ENCODE results near the gene ATAD3C. TPM values are rescaled to one million over a fixed set of nuclear protein-coding genes. Genes with fewer than 3 reads are reported as not detected.
"Not testable (repeated sequence)": the region's sequence is repeated elsewhere in the genome, so short reads cannot be mapped to it uniquely, and the experiment has no call there.

ATAD3C gene
- total and polyA plus RNA-seq, 10 of the 15 experiments (the other 5 are each of a cell fraction or from before 2014, with no cell fraction given) = 0.03 to 3.1 (median 0.86) TPM

GRCh38 chr1:1428967-1429366 lies 20.5 kb upstream of the ATAD3C start:
- H3K27ac ChIP-seq (ENCODE audit: control insufficient read depth, insufficient read depth); H3K79me2 ChIP-seq (ENCODE audit: control insufficient read depth, insufficient read depth, low read length); H3K9me3 ChIP-seq (replicated peaks; ENCODE audit: control insufficient read depth, insufficient read depth, low read length); H4K20me1 ChIP-seq (ENCODE audit: control insufficient read depth, insufficient read depth); RAD21 ChIA-PET (ENCODE audit: unreplicated experiment); H3K27me3 ChIP-seq (replicated peaks in 1 of 2; ENCODE audit: control insufficient read depth in 2 of 2, insufficient read depth in 2 of 2, low read length in 1 of 2); in situ Hi-C loops (cut with MboI); H3K9ac ChIP-seq (ENCODE audit: control insufficient read depth, insufficient read depth, low read length); SMC1A ChIA-PET (ENCODE audit: uncharacterized antibody, unreplicated experiment); BruUV-seq (replicated peaks); H3K4me1 ChIP-seq (ENCODE audit: control insufficient read depth, insufficient read depth, low read length); DNase-seq (ENCODE audit: low read depth, low spot score); H3K4me2 ChIP-seq (ENCODE audit: control insufficient read depth, insufficient read depth); H3K36me3 ChIP-seq (ENCODE audit: control insufficient read depth in 2 of 2, insufficient read depth in 2 of 2, low read length in 1 of 2); H3K4me3 ChIP-seq; ATAC-seq; H2AFZ ChIP-seq (ENCODE audit: control insufficient read depth, low read depth, low read length); FAIRE-seq; intact Hi-C loops (cut with micrococcal nuclease; ENCODE audit: unreplicated experiment): not testable (repeated sequence)
- 59% methylated on average over 3 of the region's 6 CpGs for WGBS (ENCODE audit: insufficient coverage, insufficient replicate concordance, low lambda C conversion rate, missing lambda C conversion rate)
- CTCF ChIA-PET = interaction anchor here (0.6 to 1.7 kb wide), 4 partner anchors 9 to 29 kb away, joined by 3 to 5 read pairs (median 3); partner anchors contain the start of gene CCNL2
- POLR2A ChIA-PET = interaction anchor here (0.7 kb wide), 1 partner anchor 124 kb away, joined by 9 read pairs; no protein-coding TSS in a partner anchor

- intact Hi-C loops (cut with micrococcal nuclease; ENCODE audit: unreplicated experiment) (no loop called here), in situ Hi-C loops (cut with MboI) (no loop called here)
- 41% methylated on average over 6 of the region's 6 CpGs for WGBS (ENCODE audit: insufficient coverage, insufficient replicate concordance, low lambda C conversion rate, missing lambda C conversion rate)
- H3K27me3 ChIP-seq (replicated peaks in 1 of 2; ENCODE audit: control insufficient read depth in 2 of 2, insufficient read depth in 2 of 2, low read length in 1 of 2) = peaks cover 0 to 9% of the 10 kb centered on the region in 2 experiments; a peak in 3 of 4 replicates
- H3K4me1 ChIP-seq (ENCODE audit: control insufficient read depth, insufficient read depth, low read length) = peaks cover 10% of the 10 kb centered on the region
- H2AFZ ChIP-seq (ENCODE audit: control insufficient read depth, low read depth, low read length) = no peak overlapping the region
- no peak overlapping the region for H3K9ac ChIP-seq (ENCODE audit: control insufficient read depth, insufficient read depth, low read length)
- no peak for DNase-seq (ENCODE audit: low read depth, low spot score)
- H3K27ac ChIP-seq (ENCODE audit: control insufficient read depth, insufficient read depth) = no peak overlapping the region
- FAIRE-seq = no peak
- no TSS peak for BruUV-seq (replicated peaks)
- CTCF ChIA-PET = interaction anchor here (1.0 to 1.7 kb wide), 3 partner anchors 8 to 30 kb away, joined by 3 to 5 read pairs (median 3); partner anchors contain the start of gene CCNL2
- no peak for ATAC-seq
- no peaks in the 10 kb centered on the region for H3K36me3 ChIP-seq (ENCODE audit: control insufficient read depth in 2 of 2, insufficient read depth in 2 of 2, low read length in 1 of 2)
- H3K79me2 ChIP-seq (ENCODE audit: control insufficient read depth, insufficient read depth, low read length) = no peaks in the 10 kb centered on the region
- no peak overlapping the region for H3K4me3 ChIP-seq
- H3K9me3 ChIP-seq (replicated peaks; ENCODE audit: control insufficient read depth, insufficient read depth, low read length) = no peaks in the 10 kb centered on the region
- POLR2A ChIA-PET = no interaction called here
- H4K20me1 ChIP-seq (ENCODE audit: control insufficient read depth, insufficient read depth) = no peaks in the 10 kb centered on the region
- SMC1A ChIA-PET (ENCODE audit: uncharacterized antibody, unreplicated experiment) = no interaction called here
- H3K4me2 ChIP-seq (ENCODE audit: control insufficient read depth, insufficient read depth) = no peak overlapping the region
- RAD21 ChIA-PET (ENCODE audit: unreplicated experiment) = no interaction called here
- TF ChIP-seq TBL1XR1 (IDR thresholded peaks at IDR 0.05; ENCODE audit: low read depth, low read length) (no peak), EZH2 (IDR thresholded peaks at IDR 0.05; ENCODE audit: borderline replicate concordance, control insufficient read depth, low read depth, low read length) (no peak), RB1 (IDR thresholded peaks at IDR 0.05; ENCODE audit: borderline replicate concordance) (no peak), SIX5 (IDR thresholded peaks at IDR 0.05; ENCODE audit: low read depth, low read length, severe bottlenecking) (no peak), ZNF207 (IDR thresholded peaks at IDR 0.05; ENCODE audit: borderline replicate concordance) (no peak), GATAD2B (conservative IDR thresholded peaks at IDR 0.05; ENCODE audit: low read depth) (no peak), ZZZ3 (IDR thresholded peaks at IDR 0.05; ENCODE audit: control insufficient read depth, insufficient read length, low read depth) (no peak), DPF2 (IDR thresholded peaks at IDR 0.05) (no peak), NBN (IDR thresholded peaks at IDR 0.05) (no peak), RELB (IDR thresholded peaks at IDR 0.05; ENCODE audit: low read depth) (no peak), HDGF (IDR thresholded peaks at IDR 0.05) (no peak), ATF2 (IDR thresholded peaks at IDR 0.05; ENCODE audit: low read length) (no peak), YBX1 (IDR thresholded peaks at IDR 0.05) (no peak), NFXL1 (IDR thresholded peaks at IDR 0.05; ENCODE audit: borderline replicate concordance) (no peak)
Measured at GRCh38 chr1:1429671-1430073, 19.8 kb upstream of the ATAD3C start.

Data from GM12878 (cell line).